PC-3 (cell line): Measurements from ENCODE around the gene UROS. TPM values are rescaled to one million over a fixed set of nuclear protein-coding genes. Genes with fewer than 3 reads are reported as not detected.
A peak's percentile ranks its signal among the peaks of the same experiment; 100 is the strongest.

Experiments
- ATAC-seq: fragments of 200-7000 bp; cut with Tn5 transposase; 2 replicates; pipeline ENCODE4 v1.9.1; 2020; ENCODE audit warnings: mild to moderate bottlenecking, moderate library complexity
- BruUV-seq: library from RNA; stranded (reverse); fragments of 400-500 nt; replicated peaks from 2 replicates; lab custom pipeline; 2021; lab: Mats Ljungman, UMichigan
- CTCF ChIA-PET: fragments of 300-600 bp; sonication (Branson Sonifier 250); formaldehyde crosslinking; loops from one replicate; lab custom pipeline; 2022; ENCODE audit warnings: antibody characterized with exemption; lab: Charles Lee
- POLR2A ChIA-PET: fragments of 300-600 bp; sonication (Branson Sonifier 250); formaldehyde crosslinking; loops from one replicate; lab custom pipeline; 2022; ENCODE audit warnings: antibody characterized with exemption; ENCODE audit not compliant: unreplicated experiment; lab: Charles Lee
- DNase-seq: peaks from one replicate; pipeline ENCODE4 v3.0.0-alpha.2; 2015
- H2AFZ ChIP-seq: fragments of 300-600 bp; sonication (generic); 2 replicates; pipeline ENCODE4 v1.6.0; 2016; ENCODE audit warnings: antibody characterized with exemption, low read length
- H3F3A ChIP-seq: fragments of 300-600 bp; sonication (generic); one replicate; pipeline ENCODE4 v1.6.0; 2017; ENCODE audit warnings: antibody characterized with exemption, low read length, control low read depth, mild to moderate bottlenecking; ENCODE audit not compliant: unreplicated experiment
- H3K27ac ChIP-seq: fragments of 300-600 bp; sonication (generic); 2 replicates; pipeline ENCODE4 v1.5.1; 2016; ENCODE audit warnings: mild to moderate bottlenecking, low read length
- H3K27me3 ChIP-seq: fragments of 300-600 bp; sonication (generic); 2 replicates; pipeline ENCODE4 v1.6.1; 2016; ENCODE audit warnings: low read length, mixed read lengths
- H3K36me3 ChIP-seq: fragments of 300-600 bp; sonication (generic); 2 replicates; pipeline ENCODE4 v1.6.1; 2016; ENCODE audit warnings: low read depth, mixed run types, low read length, mixed read lengths
- H3K4me1 ChIP-seq: fragments of 300-600 bp; sonication (generic); 2 replicates; pipeline ENCODE4 v1.5.1; 2016; ENCODE audit warnings: low read length; ENCODE audit not compliant: insufficient read depth
- H3K4me2 ChIP-seq: fragments of 300-600 bp; sonication (generic); 2 replicates; pipeline ENCODE4 v1.6.0; 2016; ENCODE audit warnings: low read length
- H3K4me3 ChIP-seq: fragments of 300-600 bp; sonication (generic); 2 replicates; pipeline ENCODE4 v1.5.1; 2016; ENCODE audit warnings: mild to moderate bottlenecking, low read length, mixed read lengths
- H3K79me2 ChIP-seq: fragments of 300-600 bp; sonication (generic); 2 replicates; pipeline ENCODE4 v1.6.1; 2017; ENCODE audit warnings: low read length, mixed read lengths
- H3K9ac ChIP-seq: fragments of 300-600 bp; sonication (generic); 2 replicates; pipeline ENCODE4 v1.6.0; 2016; ENCODE audit warnings: mild to moderate bottlenecking, low read length
- H3K9me2 ChIP-seq: fragments of 300-600 bp; sonication (generic); replicated peaks from 2 replicates; pipeline ENCODE4 v1.6.1; 2016; ENCODE audit warnings: mixed run types, low read length, mixed read lengths
- H3K9me3 ChIP-seq: fragments of 300-600 bp; sonication (generic); 2 replicates; pipeline ENCODE4 v1.6.1; 2016; ENCODE audit warnings: low read length, mixed read lengths
- H4K20me1 ChIP-seq: fragments of 300-600 bp; sonication (generic); 2 replicates; pipeline ENCODE4 v1.6.1; 2016; ENCODE audit warnings: low read length, mixed read lengths
- EZH2 ChIP-seq: fragments of 300-600 bp; sonication (generic); IDR thresholded peaks from one replicate; pipeline ENCODE4 v1.6.1; 2017; ENCODE audit warnings: antibody characterized with exemption, mild to moderate bottlenecking, low read length; ENCODE audit not compliant: unreplicated experiment
- EZH2phosphoT487 ChIP-seq: fragments of 300-600 bp; sonication (generic); IDR thresholded peaks from 2 replicates; pipeline ENCODE4 v1.6.1; 2018; ENCODE audit warnings: mild to moderate bottlenecking, antibody characterized with exemption, low read length, borderline replicate concordance
- intact Hi-C: fragments of 100-400 bp; cut with micrococcal nuclease; formaldehyde crosslinking; loops from 2 replicates; pipeline ENCODE4 v1.9.0; 2023
- microRNA-seq: library from miRNA; unstranded; fragments of <30 nt; microRNA quantifications from one replicate; pipeline ENCODE4 v1.1.0, GENCODE V29; 2020; ENCODE audit not compliant: unreplicated experiment
- total RNA-seq: library from RNA; depleted of rRNA; stranded (reverse); fragments of >200 nt; gene quantifications from 2 replicates; pipeline ENCODE4 v1.2.3, GENCODE V29; 2014; rRNA removed
- TF ChIP-seq, protein P1 (sequence below): fragments of 300-600 bp; sonication (generic); conservative IDR thresholded peaks from 2 replicates; pipeline ENCODE4 v1.5.1; 2017; ENCODE audit warnings: antibody characterized with exemption, low read depth, mild to moderate bottlenecking, low read length

The UROS gene
- total RNA-seq, 1 experiment from 2014 or later: 50.6 TPM

DNA sequence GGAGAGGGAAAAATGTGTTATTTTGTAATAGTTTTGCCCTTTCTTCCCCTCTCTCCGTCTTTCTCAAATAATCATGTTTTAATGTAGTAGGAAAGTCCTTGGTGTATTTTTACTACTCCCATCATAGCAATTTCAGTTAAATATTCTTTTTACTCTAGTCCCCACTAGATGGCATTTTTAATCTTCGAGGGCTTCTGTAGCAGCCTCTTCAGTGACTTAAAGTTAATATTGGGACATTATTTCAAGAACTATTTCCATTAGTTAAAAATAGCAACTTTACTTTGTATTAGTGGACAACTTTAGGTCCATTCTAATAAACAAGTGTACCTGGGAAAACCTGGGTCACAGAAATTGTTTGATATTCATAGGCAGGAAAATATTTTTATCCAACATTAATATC is 80.6 kb downstream of the UROS start:
- no peaks in the 10 kb centered on the region for H3K27me3 ChIP-seq
- ChIA-PET CTCF (no interaction called here), POLR2A (interaction anchor here (0.7 kb wide), 1 partner anchor 13 kb away, joined by 3 read pairs; no protein-coding TSS in a partner anchor)
- no peak overlapping the region for H3K4me2 ChIP-seq
- H3K27ac ChIP-seq: no peak overlapping the region
- ATAC-seq (peak; percentile 54; the same call in 1 of the 2 replicates), DNase-seq (peak; percentile 29)
- H3K4me3 ChIP-seq: no peak overlapping the region
- no peaks in the 10 kb centered on the region for H3K9me2 ChIP-seq
- TF ChIP-seq, protein P1, sequence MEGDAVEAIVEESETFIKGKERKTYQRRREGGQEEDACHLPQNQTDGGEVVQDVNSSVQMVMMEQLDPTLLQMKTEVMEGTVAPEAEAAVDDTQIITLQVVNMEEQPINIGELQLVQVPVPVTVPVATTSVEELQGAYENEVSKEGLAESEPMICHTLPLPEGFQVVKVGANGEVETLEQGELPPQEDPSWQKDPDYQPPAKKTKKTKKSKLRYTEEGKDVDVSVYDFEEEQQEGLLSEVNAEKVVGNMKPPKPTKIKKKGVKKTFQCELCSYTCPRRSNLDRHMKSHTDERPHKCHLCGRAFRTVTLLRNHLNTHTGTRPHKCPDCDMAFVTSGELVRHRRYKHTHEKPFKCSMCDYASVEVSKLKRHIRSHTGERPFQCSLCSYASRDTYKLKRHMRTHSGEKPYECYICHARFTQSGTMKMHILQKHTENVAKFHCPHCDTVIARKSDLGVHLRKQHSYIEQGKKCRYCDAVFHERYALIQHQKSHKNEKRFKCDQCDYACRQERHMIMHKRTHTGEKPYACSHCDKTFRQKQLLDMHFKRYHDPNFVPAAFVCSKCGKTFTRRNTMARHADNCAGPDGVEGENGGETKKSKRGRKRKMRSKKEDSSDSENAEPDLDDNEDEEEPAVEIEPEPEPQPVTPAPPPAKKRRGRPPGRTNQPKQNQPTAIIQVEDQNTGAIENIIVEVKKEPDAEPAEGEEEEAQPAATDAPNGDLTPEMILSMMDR: peak; percentile 39; the same call in 1 of the 2 replicates
- no peak for TF ChIP-seq EZH2phosphoT487
- H4K20me1 ChIP-seq: no peaks in the 10 kb centered on the region
- peaks cover 62% of the 10 kb centered on the region for H3K36me3 ChIP-seq
- BruUV-seq: no TSS peak
- no peak overlapping the region for H2AFZ ChIP-seq
- no peak overlapping the region for H3K9ac ChIP-seq
- no peaks in the 10 kb centered on the region for H3K9me3 ChIP-seq
- intact Hi-C loops: no loop called here
- H3K79me2 ChIP-seq: no peaks in the 10 kb centered on the region
- H3F3A ChIP-seq: no peaks in the 10 kb centered on the region
- H3K4me1 ChIP-seq: no peaks in the 10 kb centered on the region

DNA sequence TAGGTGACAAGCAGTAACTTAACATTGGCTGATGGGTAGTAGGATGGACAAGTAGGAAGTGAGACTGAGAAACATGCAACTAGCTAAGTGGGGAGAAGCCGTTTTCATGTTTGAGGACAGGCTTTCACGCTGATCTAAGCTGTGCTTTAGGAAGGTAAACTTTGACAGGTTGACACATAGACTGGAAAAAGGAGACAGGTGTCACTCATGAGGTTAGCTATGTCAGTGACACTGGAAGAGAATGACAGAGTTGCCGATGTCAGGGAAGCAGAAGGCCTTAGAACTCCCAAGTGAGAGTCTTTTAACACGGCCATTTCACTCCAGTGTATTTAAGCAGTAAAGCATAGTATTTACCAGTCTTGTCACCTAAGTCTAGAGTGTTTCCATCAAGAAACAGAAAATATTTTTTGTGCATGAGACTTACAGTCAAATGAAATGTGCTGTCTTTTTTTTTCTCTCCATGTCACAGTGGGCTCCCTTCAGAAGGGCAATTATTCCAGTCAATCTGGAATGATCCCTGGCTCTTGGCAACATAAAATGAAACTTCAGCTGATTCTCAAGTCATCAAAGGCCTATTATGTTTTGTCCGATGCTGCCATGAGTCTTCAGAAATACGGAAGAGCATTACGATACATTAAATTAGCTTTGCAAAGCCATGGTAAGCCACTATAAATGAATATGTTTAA is 82.9 kb downstream of the UROS start:
- ChIA-PET CTCF (no interaction called here), POLR2A (no interaction called here)
- TF ChIP-seq, protein P1: no peak
- no peak for TF ChIP-seq EZH2
- no peak for TF ChIP-seq EZH2phosphoT487
- no peaks in the 10 kb centered on the region for H3K4me1 ChIP-seq
- H3K9me2 ChIP-seq: no peaks in the 10 kb centered on the region
- H3K36me3 ChIP-seq: peaks cover 66% of the 10 kb centered on the region
- H4K20me1 ChIP-seq: no peaks in the 10 kb centered on the region
- no peaks in the 10 kb centered on the region for H3F3A ChIP-seq
- no peak overlapping the region for H3K4me2 ChIP-seq
- DNase-seq (no peak), ATAC-seq (no peak)
- BruUV-seq: no TSS peak
- no peak overlapping the region for H3K9ac ChIP-seq
- no peak overlapping the region for H3K4me3 ChIP-seq
- H3K9me3 ChIP-seq: no peaks in the 10 kb centered on the region
- no peaks in the 10 kb centered on the region for H3K79me2 ChIP-seq
- intact Hi-C loops: no loop called here
- H2AFZ ChIP-seq: no peak overlapping the region
- H3K27ac ChIP-seq: no peak overlapping the region
- no peaks in the 10 kb centered on the region for H3K27me3 ChIP-seq

Small RNA genes lying within 50 kb of the gene (microRNA-seq; reads per million reads assigned to microRNA genes)
- not detected for gene MIR4484

Other genes with a start within 250 kb of the UROS start
- not detected in 2 replicates for gene TEX36, start 140.1 kb downstream of the UROS start, total RNA-seq
- gene EDRF1, start 103.5 kb downstream of the UROS start, total RNA-seq: 16.0 and 17.7 TPM in 2 replicates
- not detected in 2 replicates for gene MMP21, start 47.4 kb downstream of the UROS start, total RNA-seq
- 64.8 and 81.5 TPM in 2 replicates for gene BCCIP, start 288 bp upstream of the UROS start, total RNA-seq
- gene DHX32, start 58.0 kb upstream of the UROS start, total RNA-seq: 31.0 and 38.7 TPM in 2 replicates
- gene FANK1, start 73.3 kb upstream of the UROS start, total RNA-seq: 0.95 and 2.4 TPM in 2 replicates